ENCODE data around the gene HIVEP3.
A peak's percentile ranks its signal among the peaks of the same experiment; 100 is the strongest.

The HIVEP3 gene

DNA sequence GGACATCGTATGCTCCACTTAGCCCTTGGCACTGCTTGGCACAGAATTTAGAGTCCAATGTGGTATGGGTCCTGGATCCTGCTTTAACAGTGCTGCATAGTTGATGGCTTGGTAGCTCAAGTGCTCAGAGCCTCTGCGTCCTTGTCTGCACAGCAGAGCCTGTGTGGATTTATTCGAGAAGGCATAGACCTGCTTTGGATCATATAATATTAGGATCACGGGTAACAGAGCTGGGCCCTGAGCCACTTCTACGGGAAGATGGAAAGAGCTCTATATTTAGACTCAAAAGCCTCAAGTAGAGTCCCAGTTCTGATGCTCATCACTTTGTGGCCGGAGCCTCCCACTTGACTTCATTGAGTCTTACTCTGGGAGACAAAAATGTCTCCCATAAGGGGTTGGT, 269.9 kb downstream of the HIVEP3 start:
- no peak for DNase-seq (ENCODE audit: low read depth)

- DNase-seq (ENCODE audit: low read depth): no peak
Measured at GRCh38 chr1:41648230-41648629, 270.5 kb downstream of the HIVEP3 start.

DNA sequence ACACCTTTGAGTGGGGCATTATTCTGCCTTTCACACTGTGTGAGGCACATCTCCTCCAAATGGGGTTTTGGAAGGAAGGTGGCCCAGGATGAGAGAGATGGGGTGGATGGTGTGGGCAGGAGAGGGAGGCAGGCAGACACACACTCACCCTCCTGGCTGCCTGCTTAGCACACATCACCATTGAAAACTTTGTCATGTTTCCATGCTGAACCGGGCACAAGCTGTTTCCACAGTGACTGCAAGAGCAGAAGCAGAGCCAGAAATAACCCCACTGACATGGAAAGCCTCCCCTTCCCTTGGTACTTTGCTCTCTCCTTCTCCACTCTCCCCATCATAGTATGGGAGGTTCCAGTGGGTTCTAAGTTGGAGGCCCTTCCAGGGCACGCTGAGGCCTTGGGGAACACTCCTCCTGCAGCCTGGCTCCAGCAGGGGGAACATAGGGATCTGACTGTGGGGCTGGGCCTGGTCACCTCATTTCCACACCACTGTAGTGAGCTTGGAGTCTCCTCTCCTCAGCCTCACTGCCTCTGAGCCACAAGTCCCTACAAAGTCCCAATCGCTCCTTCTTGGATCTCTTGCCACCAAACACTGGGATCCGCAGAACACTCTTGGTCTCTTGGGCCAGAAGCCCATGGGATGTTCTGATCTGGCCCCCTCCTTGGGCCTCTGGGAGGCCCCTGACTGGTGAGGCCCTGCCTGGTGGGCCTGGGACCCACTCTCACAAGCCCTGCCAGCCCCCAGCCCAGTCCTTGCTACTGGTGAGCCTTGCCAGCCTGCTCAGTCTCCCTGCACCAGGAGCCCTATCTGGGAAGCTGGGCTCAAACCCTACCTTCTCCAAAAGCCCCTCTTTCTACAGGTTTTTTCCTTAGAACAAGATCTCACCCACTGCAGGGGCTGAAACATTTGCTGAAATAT, 271.2 kb downstream of the HIVEP3 start:
- no peak for DNase-seq (ENCODE audit: low read depth)

GRCh38 chr1:41646186-41646585, 272.5 kb downstream of the HIVEP3 start:
- no peak for DNase-seq (ENCODE audit: low read depth)

GRCh38 chr1:41645062-41645461, 273.7 kb downstream of the HIVEP3 start:
- no peak for DNase-seq (ENCODE audit: low read depth)

DNA sequence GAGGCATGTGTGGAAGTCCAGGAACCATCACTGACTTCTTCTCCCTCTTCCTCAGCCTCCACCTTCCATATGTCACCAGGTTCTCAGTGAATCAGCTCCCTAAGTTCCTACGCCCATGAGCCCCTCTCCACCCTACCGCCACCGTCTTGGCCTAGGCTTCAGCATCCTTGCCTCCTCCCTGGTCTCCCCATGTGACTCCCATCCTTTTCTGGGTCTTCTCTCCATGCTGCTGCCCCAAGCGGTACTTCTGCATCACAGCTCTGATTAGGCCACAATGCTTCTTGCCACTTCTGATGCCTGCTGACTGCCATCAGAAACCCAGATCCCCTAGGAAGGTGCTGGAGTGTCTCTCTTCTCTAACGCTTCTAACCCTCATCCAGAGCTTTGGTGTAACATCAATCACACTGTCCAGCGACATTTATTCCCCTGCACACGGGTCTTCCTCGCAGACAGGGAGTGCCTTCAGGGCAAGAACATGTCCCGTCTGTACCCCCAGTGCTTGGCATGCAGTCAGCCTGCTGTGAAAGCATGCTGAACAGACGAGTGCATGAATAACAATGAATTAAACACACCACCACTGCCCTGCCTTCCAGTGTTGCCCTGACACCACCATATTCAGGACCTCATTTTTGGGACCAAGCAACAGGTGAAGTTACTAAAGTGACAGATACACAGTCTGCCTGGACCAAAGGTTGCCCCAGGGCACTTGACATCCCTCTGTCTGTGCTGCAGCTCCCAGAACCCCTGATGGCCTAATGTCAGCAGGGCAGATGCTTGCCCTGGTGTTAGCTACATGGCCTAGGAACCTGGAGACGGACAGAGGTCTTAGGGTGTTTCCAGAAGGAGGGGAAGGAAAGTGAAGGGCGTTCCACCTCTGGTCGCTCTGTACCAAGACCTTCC, 275.6 kb downstream of the HIVEP3 start:
- DNase-seq (ENCODE audit: low read depth): no peak

DNA sequence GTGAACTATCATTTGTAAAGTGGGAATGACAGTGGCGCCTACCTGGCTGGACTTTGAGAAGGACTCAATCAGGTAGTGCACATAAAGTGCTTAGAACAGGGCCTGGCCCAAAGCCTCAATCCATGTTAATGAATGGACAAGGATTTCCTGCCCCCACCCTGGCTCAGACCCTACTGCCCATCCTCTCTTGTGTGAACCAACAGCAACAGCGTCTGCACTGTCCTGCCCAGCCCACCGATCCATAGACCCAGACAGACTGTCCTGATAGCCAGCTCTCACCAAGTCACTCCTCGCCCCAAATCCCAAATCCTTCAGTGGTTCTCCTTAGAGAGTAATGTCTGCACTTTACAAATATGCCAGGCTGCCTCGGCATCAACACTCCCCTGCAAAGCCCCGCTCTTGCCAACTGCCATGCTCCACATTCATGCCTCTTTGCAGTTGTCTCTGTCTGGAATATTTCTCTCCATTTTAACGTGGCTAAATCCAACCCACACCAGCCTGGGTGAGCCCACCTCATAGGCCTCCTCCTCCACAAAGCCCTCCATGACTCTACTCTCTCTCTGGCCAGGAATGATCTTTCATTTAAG, 276.7 kb downstream of the HIVEP3 start:
- no peak for DNase-seq (ENCODE audit: low read depth)

DNA sequence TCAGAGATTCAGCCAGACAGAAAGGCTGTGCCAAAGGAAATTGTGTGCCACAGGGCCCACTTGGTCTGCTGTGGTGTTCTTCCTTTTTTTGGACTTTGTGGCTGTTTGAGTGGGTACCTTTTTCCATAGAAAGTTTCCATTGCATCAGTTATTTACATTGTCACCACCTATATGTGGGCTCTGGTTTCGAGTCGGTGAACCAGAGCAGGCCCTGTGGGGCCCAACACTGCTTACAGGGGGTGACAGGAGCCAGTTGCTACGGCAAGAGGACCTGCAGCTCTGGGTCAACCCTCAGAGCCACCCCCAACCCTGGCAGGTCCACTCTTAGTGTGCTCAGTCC, 277.3 kb downstream of the HIVEP3 start:
- DNase-seq (ENCODE audit: low read depth): no peak

- no peak for DNase-seq (ENCODE audit: low read depth)
Measured at GRCh38 chr1:41640756-41641474, 277.8 kb downstream of the HIVEP3 start.

DNA sequence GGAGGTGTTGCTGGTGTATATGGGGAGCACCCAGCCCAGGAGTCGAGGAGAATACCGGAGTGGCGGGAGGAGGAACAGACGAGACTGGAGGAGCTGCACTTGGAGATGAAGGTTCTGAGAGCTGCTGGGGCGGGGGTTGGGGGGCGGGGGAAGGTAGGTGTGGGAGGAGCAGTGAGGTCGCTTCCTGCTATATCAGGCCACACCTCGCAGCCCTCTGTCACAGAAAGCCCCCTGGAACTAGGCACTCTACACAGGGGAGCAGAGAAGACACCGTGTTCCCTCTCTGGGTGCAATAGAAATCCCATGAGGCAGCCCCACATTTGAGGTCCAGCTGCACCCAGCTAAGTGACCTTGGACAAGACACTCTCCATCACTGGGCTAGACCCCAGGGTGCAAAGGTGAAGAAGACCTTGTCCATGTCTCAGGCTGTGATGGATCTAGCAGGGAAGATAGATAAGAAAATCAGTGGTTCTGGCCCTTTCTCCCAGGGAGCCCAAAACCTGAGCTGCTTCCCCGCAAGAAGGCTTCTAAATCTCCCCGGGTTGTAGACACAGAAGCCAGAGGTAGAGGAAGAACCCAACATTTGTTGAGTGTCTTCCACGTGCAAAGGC, 278.5 kb downstream of the HIVEP3 start:
- DNase-seq (ENCODE audit: low read depth): no peak

DNA sequence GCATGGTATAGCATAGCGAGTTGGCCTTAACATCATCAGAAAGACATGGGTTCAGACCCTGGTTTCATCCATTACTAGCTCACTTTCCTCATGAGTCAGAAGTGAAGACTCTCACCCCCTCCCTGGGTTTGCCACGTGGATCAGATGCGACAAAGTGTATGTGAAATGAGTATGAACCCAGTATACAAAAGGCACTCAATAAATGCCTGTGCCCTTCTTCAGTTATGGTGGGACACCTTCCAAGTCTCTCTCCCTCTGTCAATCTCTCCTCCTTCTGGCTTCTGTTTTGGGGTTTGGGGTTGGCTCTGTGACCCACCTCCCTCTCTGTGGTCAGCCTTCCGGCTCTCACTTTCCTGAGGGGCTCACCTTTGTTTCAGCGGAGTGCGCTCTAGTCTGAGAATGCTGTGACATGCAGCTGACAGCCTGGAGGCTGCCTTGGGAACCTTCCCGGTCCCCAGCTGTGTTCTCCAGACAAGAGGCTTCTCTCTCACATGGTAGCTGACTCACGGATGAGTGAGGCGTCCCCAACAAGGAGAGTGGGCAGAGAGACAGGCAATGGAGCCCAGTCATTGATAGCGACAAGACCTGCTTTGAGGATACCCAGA, 279.3 kb downstream of the HIVEP3 start:
- peak; percentile 37 for DNase-seq (ENCODE audit: low read depth)

DNA sequence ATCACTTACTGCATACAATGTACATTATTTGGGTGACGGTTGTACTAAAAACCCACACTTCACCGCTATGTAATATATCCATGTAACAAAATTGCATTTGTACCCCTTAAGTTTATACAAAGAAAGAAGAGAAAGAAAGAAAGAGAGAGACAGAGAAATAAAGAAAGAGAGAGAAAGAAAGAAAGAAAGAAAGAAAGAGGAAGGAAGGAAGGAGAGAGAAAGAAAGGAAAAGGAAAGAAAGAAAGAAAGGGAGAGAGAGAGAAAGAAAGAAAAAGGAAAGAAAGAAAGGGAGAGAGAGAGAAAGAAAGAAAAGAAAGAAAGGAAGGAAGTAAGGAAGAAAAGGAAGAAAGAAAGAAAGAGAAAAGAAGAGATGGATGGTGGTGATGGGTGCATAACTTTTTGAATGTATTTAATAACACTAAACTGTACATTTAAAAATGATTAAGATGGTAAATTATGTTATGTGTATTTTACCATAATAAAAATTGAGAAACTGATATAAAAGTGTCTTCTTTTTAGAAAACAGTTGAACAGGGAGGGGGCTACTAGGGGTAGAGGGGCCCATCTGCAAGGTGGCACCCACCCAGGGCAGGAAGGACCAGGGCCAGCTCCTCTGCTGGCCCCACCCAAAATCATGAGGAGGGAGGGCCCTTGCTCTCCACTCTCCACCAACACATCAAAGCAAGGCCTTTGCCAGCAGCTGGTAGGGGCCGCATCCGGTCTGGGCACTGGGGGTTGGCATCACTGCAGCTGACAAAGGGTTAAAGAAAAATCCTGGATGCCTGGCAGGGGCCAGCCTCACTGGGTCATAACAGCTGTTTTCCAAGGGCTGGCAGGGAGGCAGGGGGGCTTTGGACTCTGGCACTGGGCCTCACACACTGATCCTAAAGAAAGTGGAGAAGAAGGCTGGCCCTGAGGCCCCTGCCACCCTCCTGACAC, 280.4 kb downstream of the HIVEP3 start:
- no peak for DNase-seq (ENCODE audit: low read depth)

DNA sequence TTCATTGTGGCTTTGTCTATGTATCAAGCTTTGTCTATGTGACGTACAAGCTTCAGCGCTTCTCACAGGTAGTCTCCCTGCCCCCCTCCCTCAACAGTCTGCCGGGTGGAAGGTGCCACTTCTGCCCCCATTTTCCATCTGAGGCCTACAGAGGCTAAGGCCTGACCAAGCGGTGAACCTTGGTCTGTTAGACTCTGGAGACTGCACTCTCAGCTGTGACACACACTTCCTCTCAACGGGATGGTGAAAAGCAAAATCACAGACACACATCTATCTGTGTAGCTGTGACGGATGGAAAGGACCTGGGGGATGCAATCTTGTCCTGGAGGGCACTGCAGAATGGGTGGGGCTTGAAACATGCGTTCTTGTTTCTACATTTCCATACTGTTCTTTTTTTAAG, 281.4 kb downstream of the HIVEP3 start:
- no peak for DNase-seq (ENCODE audit: low read depth)

- DNase-seq (ENCODE audit: low read depth): no peak
Measured at GRCh38 chr1:41633764-41634163, 285.0 kb downstream of the HIVEP3 start.

DNA sequence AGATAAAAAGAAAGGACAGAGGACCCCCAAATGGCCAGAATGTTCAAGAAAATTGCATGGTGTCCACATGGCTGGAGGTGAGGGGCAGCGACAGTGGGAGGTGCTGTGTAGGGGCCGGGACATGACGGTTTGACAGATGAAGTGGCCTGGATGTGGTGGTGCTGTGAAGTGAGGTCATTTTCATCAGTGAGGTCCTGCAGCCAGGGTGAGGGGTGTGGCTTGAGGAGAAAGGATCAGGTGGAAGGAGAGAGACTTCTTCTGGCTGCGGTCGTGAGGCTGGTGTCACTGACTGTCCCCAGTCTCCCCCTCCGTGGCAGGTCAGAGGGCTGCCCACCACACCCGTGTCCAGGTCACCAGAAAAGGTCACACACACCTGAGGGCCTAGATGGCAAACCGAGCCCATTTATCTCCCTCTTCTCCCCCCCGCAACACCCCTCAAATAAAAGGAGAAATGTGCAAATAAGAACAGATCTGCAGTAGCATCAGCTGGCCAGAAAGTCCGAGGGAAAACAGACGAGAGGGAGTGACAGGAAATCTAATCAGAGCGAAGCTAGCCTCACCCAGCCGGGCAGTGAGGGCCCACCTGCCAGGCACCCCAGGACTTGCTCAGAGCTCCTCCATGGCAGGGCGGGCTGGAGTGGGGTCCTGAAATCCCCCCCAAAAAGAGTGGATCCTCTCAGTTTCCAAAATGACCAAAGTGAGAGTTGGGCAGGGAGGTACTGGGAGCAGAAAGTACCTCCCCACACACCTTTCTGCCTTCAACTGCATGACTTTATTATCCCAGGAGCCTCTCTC, 285.7 kb downstream of the HIVEP3 start:
- DNase-seq (ENCODE audit: low read depth): no peak

DNA sequence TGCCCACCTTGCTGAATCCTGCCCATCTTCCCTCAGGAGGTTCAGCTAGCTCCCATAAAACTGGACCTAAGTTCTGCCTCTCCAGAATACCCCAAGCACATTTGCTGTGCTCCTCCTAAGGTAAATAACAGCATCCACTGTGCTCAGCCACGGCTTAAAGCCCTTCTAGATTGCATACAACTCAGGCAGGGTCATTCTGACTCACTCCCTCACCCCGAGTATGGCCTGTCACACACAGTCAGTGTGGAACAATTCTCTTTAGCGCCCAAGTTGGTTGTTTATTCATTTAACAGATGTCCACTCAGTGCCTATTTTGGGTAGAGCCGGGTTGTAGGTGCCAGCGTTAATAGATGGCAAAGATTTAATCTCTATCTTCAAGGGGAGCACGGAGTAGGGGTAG, 286.8 kb downstream of the HIVEP3 start:
- DNase-seq (ENCODE audit: low read depth): no peak

- no peak for DNase-seq (ENCODE audit: low read depth)
Measured at GRCh38 chr1:41631154-41631553, 287.6 kb downstream of the HIVEP3 start.

DNA sequence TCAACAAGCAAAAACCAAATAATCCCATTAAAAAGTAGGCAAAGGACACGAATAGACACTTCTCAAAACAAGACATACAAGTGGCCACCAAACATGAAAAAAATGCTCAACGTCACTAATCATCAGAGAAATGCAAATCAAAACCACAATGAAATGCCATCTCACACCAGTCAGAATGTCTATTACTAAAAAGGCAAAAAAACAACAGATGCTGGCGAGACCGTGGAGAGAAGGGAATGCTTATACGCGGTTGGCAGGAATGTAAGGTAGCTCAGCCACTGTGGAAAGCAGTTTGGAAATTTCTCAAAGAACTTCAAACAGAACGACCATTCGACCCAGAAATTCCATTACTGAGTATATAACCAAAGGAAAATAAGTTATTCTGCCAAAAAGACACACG, 289.2 kb downstream of the HIVEP3 start:
- DNase-seq (ENCODE audit: low read depth): peak; percentile 83

DNA sequence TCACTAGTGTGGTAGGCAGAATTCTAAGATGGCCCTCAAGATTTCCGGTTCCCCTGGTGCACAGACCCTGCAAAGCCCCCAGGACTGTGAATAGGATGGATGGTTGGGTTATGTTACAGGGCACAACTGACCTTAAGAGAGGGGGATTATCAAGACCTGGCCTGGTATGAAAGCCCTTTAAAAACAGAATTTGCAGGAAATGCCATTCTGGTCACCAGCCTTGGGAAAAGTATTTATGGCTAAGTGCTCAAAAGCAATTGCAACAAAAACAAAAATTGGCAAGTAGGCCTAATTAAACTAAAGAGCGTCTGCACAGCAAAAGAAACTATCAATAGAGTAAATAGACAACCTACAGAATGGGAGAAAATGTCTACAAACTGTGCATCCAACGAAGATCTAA, 289.6 kb downstream of the HIVEP3 start:
- no peak for DNase-seq (ENCODE audit: low read depth)
